ENCODE measurements around the gene NMB.

Gene NMB

GRCh38 chr15:84681831-84682230, 23.8 kb upstream of the NMB start:
- Histone ChIP-seq H3K4me3 (no peak overlapping the region), H3K27me3 (no peaks in the 10 kb centered on the region), H3K27ac (no peak overlapping the region), H3K4me1 (no peaks in the 10 kb centered on the region), H3K9me3 (no peaks in the 10 kb centered on the region), H3K36me3 (peaks cover 5 to 51% (median 35%) of the 10 kb centered on the region in 3 donors)
- no peak for TF ChIP-seq CTCF (IDR thresholded peaks at IDR 0.05)
- intact Hi-C loops (cut with DNase I; ENCODE audit: low total_unique reads) = no loop called here
- DNase-seq = no peak

- Histone ChIP-seq H3K4me1 (no peaks in the 10 kb centered on the region), H3K27ac (no peak overlapping the region), H3K27me3 (no peaks in the 10 kb centered on the region), H3K4me3 (no peak overlapping the region), H3K36me3 (peaks cover 6 to 47% (median 30%) of the 10 kb centered on the region in 3 donors), H3K9me3 (no peaks in the 10 kb centered on the region)
- TF ChIP-seq CTCF (IDR thresholded peaks at IDR 0.05) = no peak
- intact Hi-C loops (cut with DNase I; ENCODE audit: low total_unique reads) = no loop called here
- DNase-seq = no peak
Measured at GRCh38 chr15:84671211-84671610, 13.2 kb upstream of the NMB start.

GRCh38 chr15:84669726-84670125, 11.7 kb upstream of the NMB start:
- H3K27ac ChIP-seq = no peak overlapping the region
- DNase-seq = no peak
- H3K36me3 ChIP-seq = peaks cover 6 to 55% (median 42%) of the 10 kb centered on the region in 3 donors
- no peaks in the 10 kb centered on the region for H3K27me3 ChIP-seq
- TF ChIP-seq CTCF (IDR thresholded peaks at IDR 0.05) = no peak
- no peak overlapping the region for H3K4me3 ChIP-seq
- H3K4me1 ChIP-seq = no peaks in the 10 kb centered on the region
- H3K9me3 ChIP-seq = no peaks in the 10 kb centered on the region
- intact Hi-C loops (cut with DNase I; ENCODE audit: low total_unique reads) = no loop called here

GRCh38 chr15:84668221-84668982, 10.4 kb upstream of the NMB start:
- Histone ChIP-seq H3K9me3 (no peaks in the 10 kb centered on the region), H3K27ac (no peak overlapping the region), H3K4me3 (no peak overlapping the region), H3K4me1 (no peaks in the 10 kb centered on the region), H3K36me3 (peaks cover 0 to 51% (median 38%) of the 10 kb centered on the region in 3 donors), H3K27me3 (no peaks in the 10 kb centered on the region)
- intact Hi-C loops (cut with DNase I; ENCODE audit: low total_unique reads) = no loop called here
- DNase-seq = no peak
- no peak for TF ChIP-seq CTCF (IDR thresholded peaks at IDR 0.05)

GRCh38 chr15:84666373-84666772, 8.4 kb upstream of the NMB start:
- H3K36me3 ChIP-seq = peaks cover 0 to 51% (median 38%) of the 10 kb centered on the region in 3 donors
- DNase-seq = no peak
- H3K27ac ChIP-seq = no peak overlapping the region
- intact Hi-C loops (cut with DNase I; ENCODE audit: low total_unique reads) = no loop called here
- H3K27me3 ChIP-seq = no peaks in the 10 kb centered on the region
- H3K4me1 ChIP-seq = no peaks in the 10 kb centered on the region
- TF ChIP-seq CTCF (IDR thresholded peaks at IDR 0.05) = no peak
- no peak overlapping the region for H3K4me3 ChIP-seq
- no peaks in the 10 kb centered on the region for H3K9me3 ChIP-seq
